SHP77 treated with DMSO at 0.1 percent for 48 hours (cell line): Measurements from ENCODE around the gene PLAC8.
"Not testable (repeated sequence)": the region's sequence is repeated elsewhere in the genome, so short reads cannot be mapped to it uniquely, and the experiment has no call there.

Experiments used
- DNase-seq: peaks from one replicate; lab custom pipeline; 2025; lab: John Stamatoyannopoulos, UW

The PLAC8 gene

DNA sequence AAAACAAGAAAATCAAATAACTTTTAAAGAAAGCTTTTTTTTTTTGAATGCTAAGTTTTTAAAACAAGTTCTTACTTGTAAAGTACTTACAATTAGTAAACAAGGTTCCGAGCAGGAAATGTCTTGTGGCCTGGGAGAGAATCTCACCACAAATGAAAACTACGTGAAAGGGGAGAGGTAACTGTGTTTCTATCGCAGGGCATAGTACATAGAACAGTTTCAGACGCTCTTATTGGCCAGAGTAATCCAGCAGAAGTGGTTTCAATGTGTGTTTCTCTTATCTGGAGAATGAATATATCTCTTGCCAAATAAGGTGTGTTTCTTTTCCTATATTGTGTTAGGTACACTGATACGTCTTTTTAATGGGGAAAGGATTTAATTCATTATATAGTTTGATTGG, at the start of gene PLAC8:
PLAC8 (minus strand) TSS at position 154 of the 400 bp plus-strand sequence. CDS start 6,808 bp downstream, outside the sequence.
- DNase-seq, result no peak

DNA sequence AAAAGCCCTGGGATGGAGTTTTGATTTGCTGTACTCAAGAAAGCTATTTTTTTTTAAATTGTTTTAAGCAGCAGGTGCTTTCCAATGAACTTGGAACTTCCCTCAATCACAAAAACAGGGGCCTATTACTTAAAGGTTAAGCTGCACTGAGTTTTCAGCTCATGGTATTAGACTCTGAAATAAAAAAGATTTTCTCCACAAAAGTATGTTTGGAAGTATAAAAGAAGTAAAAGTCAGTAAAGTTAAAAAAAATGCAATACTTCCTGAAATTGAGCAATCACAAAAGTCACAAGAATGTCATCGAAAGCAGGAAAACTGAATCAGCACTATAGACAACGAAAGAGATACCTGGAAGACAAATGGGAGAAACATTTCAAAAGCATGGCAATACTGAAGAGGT, 38.9 kb upstream of the PLAC8 start:
- DNase-seq, result no peak

- no peak for DNase-seq
Observed at GRCh38 chr4:83152746-83153145, 38.2 kb upstream of the PLAC8 start.

DNA sequence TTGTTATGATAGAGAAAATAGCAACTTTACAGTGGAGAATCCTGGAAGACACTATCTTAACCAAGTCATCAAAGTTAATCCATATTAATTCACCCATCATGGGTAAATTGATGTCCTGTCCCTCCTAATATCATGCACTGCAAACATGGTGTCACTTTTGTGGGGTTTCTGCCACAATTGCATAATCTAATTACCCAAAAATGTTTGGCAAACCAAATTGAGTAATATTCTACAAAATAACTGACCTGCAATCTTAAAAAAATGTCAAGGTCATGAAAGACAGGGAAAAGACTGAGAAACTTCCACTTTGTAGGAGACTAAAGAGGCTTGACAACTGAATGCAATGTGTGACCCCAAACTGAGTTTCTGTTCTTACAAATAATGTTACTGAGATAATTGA, 37.1 kb upstream of the PLAC8 start:
- no peak for DNase-seq

- DNase-seq, result no peak
Observed at GRCh38 chr4:83150653-83151330, 36.3 kb upstream of the PLAC8 start.

GRCh38 chr4:83149865-83150652, 35.5 kb upstream of the PLAC8 start:
- no peak for DNase-seq

GRCh38 chr4:83146841-83147240, 32.3 kb upstream of the PLAC8 start:
- no peak for DNase-seq

DNA sequence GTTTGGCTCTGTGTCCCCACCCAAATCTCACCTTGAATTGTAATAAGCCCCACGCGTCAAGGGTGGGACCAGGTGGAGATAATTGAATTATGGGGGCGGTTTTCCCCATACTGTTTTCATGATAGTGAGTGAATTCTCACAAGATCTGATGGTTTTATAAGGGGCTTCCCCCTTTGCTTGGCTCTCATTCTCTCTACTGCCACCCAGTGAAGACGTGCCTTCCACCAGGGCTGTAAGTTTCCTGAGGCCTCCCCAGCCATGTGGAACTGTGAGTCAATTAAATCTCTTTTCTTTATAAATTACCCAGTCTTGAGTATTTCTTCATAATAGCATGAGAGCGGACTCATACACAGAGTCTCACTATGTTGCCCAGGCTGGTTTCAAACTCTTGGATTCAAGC, 31.2 kb upstream of the PLAC8 start:
- not testable (repeated sequence) for DNase-seq

- DNase-seq, result no peak
Observed at GRCh38 chr4:83139514-83140156, 25.1 kb upstream of the PLAC8 start.

DNA sequence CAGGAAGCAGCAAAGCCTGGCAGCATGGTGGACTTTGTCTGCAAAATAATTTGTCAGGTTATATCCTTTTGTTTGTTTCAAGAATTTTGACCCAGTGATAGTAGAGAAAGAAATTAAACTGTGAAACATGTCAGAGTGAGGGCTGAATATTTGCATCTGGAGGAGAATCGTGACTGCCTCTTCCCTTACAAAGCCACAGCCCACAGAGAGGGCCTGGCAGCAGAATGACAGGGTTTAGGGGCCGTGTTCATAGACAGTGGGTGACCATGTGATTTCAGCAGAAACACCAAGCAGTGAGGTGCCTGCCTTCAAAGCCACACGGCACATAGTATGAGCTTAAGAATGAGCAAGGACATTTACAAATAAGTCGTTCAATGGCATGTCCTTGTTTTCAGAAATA, 24.4 kb upstream of the PLAC8 start:
- DNase-seq, result no peak

DNA sequence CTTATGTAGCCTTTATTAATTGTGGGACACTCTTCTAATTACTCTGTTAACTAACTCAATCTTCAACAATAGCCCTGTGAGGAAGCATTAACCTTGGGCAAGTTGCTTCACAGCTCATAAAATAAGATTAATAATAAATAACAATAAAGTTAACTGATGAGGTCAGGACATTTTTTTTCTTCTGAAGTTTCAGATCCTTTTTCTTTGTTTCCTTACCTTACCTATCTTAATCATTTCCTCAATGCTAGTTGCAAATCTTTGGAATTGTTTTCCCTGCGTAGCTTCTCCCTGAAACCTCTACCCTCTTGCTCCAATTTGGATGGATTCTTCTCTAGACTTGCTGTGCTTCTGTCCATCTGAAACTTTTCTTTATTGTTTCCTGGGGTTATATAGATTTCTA, 17.5 kb upstream of the PLAC8 start:
- DNase-seq, result no peak

GRCh38 chr4:83129264-83129663, 14.7 kb upstream of the PLAC8 start:
- DNase-seq, result no peak

- no peak for DNase-seq
Observed at GRCh38 chr4:83128240-83128929, 13.9 kb upstream of the PLAC8 start.

DNA sequence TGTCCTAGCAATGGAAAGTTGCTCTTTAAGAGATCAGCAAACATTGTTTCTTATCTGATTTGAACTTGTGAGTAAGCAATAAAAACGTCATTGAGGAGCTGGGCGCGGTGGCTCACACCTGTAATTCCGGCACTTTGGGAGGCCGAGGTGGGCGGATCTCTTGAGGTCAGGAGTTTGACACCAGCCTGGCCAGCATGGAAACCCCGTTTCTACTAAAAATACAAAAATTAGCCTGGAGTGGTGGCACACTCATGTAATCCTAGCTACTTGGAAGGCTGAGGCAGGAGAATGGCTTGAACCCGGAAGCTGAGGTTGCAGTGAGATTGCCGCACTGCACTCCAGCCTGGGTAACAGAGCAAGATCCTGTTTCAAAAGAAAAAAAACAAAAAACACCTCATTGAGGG, 11.2 kb upstream of the PLAC8 start:
- DNase-seq, result no peak

GRCh38 chr4:83124111-83124780, 9.7 kb upstream of the PLAC8 start:
- no peak for DNase-seq

DNA sequence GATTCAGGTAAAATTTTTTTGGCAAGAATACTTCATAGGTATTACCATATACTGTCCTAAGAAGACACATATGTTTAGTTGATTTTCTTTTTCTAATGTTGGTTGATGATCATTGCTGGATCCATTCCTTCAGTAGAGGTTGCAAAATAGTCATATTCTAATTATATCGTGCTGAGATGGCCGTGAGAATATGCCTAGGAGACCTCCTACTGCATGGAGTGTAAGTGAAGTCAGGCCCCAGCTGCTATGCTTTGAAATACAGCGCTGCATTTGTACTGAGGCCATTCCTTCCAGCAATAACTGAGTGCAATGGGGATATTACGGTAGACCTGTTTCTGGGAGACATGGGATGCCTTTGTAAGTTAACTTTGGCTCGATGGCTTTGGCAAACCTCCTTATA, 6.7 kb upstream of the PLAC8 start:
- DNase-seq, result no peak

- DNase-seq, result no peak
Observed at GRCh38 chr4:83118869-83119268, 4.3 kb upstream of the PLAC8 start.

GRCh38 chr4:83115656-83116285, 1.2 kb upstream of the PLAC8 start:
- DNase-seq, result no peak

GRCh38 chr4:83115000-83115399, 471 bp upstream of the PLAC8 start:
- no peak for DNase-seq

- DNase-seq, result no peak
Observed at GRCh38 chr4:83113429-83113786, 1.1 kb downstream of the PLAC8 start.

DNA sequence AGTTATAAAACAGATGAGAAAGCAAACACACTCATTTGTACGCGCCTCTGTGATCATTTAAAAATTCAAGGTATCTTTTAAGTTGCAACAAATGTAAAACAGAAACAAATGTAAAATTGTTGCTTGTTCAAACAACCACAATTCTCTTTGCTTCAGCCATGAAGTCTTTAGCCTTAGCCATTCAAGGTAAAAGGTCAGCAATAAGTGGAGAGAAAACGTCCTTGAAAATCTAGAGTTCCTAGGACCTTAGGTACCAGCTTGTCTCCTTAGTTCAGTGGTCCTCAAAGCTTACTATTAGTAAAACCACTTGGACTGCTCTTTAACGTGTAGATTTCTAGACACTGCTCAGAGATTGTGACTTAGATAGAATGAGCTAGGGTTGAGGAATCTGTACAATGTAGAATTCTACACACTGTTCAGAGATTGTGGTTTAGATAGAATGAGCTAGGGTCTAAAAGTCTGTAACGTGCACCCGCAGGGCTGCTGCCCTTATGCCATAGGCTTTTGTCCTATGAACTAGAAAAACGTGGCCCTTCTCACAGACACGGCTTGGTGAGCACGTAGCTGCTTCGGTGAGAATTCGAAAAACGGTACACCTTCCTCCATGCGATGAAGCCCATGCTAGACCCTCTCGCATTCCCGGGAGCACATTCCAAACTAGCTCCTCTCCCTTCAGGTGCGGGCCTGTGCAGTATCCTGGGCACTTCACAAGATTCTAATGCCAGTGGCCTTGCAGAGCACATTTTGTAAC, 1.7 kb downstream of the PLAC8 start:
- DNase-seq, result no peak
